Prostate gland (tissue), 2 donors: ENCODE results near the gene IRF7.

ENCODE experiments used
- CTCF ChIP-seq, 4 experiments: fragments of 200-600 bp in 2 of 4; fragments of 450-650 bp in 2 of 4; sonication (generic) in 2 of 4; IDR thresholded peaks; 1 replicate in 3 of 4; 2 replicates in 1 of 4; pipeline ENCODE4 v1.5.1; 2016 to 2019; ENCODE audit warnings: antibody characterized with exemption in 4 of 4, mild to moderate bottlenecking in 2 of 4, moderate library complexity in 2 of 4
- POLR2A ChIP-seq: fragments of 450-650 bp; IDR thresholded peaks from one replicate; pipeline ENCODE4 v1.6.1; 2016; ENCODE audit warnings: antibody characterized with exemption, mild to moderate bottlenecking

- TF ChIP-seq POLR2A: no peak
- no peak for TF ChIP-seq CTCF (IDR thresholded peaks at IDR 0.05)
Measured at GRCh38 chr11:637333-637592, 21.5 kb upstream of the IRF7 start.
